Gastrocnemius medialis (tissue), 4 donors: ENCODE measurements around the gene EFNA5.

Source experiments
- POLR2A ChIP-seq, 2 donors: fragments of 450-650 bp; IDR thresholded peaks; one replicate each; pipeline ENCODE4 v1.6.1; 2017; ENCODE audit warnings: antibody characterized with exemption in 2 of 2, mild to moderate bottlenecking in 2 of 2, moderate library complexity in 2 of 2
- TF ChIP-seq, protein P1 (sequence below), 5 experiments: fragments of 450-650 bp in 3 of 5; fragments of 200-600 bp in 2 of 5; sonication (generic) in 2 of 5; IDR thresholded peaks in 4 of 5; conservative IDR thresholded peaks in 1 of 5; 1 replicate in 4 of 5; 2 replicates in 1 of 5; pipeline ENCODE4 v1.5.1; 2016 to 2019; ENCODE audit warnings: antibody characterized with exemption in 5 of 5, mild to moderate bottlenecking in 3 of 5, moderate library complexity in 3 of 5

DNA sequence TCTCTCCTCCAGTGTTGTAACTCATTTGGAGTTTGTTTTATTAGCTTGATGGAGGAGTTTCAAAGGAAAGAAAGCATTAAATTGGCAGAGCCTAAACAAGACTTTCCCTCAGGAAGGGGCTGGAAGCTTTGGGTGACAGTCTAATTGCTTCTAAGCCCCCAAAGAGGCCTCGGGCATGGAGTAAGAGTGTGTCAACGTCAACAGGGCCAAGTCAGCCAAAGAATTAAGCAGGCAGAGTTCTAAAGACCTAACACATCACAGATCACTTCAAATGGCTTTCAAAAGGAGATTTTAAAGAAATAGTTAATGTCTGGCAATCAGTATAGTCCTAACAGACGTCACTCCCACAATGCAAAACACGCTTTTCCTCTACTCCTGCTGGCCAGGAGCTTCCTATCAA lies 234.5 kb downstream of the EFNA5 start:
- TF ChIP-seq, protein P1, sequence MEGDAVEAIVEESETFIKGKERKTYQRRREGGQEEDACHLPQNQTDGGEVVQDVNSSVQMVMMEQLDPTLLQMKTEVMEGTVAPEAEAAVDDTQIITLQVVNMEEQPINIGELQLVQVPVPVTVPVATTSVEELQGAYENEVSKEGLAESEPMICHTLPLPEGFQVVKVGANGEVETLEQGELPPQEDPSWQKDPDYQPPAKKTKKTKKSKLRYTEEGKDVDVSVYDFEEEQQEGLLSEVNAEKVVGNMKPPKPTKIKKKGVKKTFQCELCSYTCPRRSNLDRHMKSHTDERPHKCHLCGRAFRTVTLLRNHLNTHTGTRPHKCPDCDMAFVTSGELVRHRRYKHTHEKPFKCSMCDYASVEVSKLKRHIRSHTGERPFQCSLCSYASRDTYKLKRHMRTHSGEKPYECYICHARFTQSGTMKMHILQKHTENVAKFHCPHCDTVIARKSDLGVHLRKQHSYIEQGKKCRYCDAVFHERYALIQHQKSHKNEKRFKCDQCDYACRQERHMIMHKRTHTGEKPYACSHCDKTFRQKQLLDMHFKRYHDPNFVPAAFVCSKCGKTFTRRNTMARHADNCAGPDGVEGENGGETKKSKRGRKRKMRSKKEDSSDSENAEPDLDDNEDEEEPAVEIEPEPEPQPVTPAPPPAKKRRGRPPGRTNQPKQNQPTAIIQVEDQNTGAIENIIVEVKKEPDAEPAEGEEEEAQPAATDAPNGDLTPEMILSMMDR (IDR thresholded peaks at IDR 0.05 in 4 of 5, conservative IDR thresholded peaks at IDR 0.05 in 1 of 5): no peak
- TF ChIP-seq POLR2A (IDR thresholded peaks at IDR 0.05): no peak
